ENCODE results near the gene CCDC85C. TPM values are rescaled to one million over a fixed set of nuclear protein-coding genes. Genes with fewer than 3 reads are reported as not detected.

Gene CCDC85C
- total RNA-seq, 1 donor = 2.9 TPM

- no peak for DNase-seq (ENCODE audit: low read depth)
- no peak overlapping the region for H3K4me3 ChIP-seq (ENCODE audit: low read depth, low read length)
- TF ChIP-seq CTCF (IDR thresholded peaks at IDR 0.05; ENCODE audit: insufficient read depth, low read length) = no peak
Observed at GRCh38 chr14:99554184-99554583, 49.8 kb downstream of the CCDC85C start.

DNA sequence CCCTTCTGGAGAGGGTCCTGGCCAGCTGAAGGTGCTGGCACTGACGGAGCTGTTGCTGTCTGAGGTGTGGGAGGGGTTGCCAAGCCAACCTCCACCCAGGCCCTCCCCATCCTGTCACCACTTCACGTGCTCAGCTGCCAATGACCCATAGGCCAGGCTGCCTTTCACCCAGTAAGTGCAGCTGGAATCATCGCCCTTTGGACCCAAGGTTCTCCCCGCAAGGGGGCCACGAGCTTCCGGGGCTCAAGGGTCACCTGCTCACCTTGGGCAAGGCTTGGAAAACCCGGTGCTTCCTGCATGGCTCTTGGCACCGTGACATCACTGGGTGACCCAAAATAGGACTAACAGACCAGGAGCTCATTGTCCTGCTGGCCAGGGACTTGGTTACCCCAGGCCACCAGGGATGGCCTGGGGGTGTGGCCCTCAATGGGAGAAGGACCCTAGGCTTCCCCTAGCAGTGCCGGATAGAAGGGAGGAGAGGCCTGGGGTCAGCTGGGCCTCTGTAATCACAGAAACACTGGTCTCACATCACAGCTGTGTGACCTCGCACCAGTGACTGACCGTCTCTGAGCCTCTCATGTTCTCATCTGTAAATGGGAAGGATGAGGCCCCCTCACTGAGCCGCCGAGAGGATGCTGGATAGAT is 51.3 kb downstream of the CCDC85C start:
- DNase-seq (ENCODE audit: low read depth) = no peak
- no peak for TF ChIP-seq CTCF (IDR thresholded peaks at IDR 0.05; ENCODE audit: insufficient read depth, low read length)

DNA sequence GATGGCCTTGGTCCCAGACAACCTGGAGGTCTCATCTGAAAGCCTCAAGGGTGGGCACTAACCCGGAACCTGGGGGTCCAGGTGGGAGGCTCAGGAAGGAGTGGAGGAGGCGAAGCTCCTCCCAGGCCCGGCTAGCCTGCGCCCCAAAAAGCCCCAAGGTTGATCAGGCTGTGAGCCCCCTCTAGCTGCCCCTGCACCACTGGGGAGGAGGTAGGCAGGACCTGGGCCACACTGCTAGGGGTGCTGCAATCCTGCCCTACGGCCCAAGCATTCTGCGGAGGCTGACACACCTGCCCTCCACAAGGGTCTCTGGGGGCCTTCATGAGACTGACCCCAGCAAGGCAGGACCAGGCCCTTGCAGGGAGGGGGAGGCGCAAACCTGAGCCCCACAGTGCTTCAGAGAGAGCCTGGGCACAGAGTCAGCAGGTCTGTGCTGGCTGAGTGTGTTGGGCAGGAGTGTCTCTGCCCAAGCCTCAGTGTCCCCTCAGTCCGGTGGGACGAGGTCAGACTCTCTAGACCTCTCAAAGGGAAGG is 51.9 kb downstream of the CCDC85C start:
- no peak for DNase-seq (ENCODE audit: low read depth)
- no peak for TF ChIP-seq CTCF (IDR thresholded peaks at IDR 0.05; ENCODE audit: insufficient read depth, low read length)

More for the DNA sequence above, 51.3 kb downstream of the CCDC85C start:
- no peak overlapping the region for H3K4me3 ChIP-seq (ENCODE audit: low read depth, low read length)

DNA sequence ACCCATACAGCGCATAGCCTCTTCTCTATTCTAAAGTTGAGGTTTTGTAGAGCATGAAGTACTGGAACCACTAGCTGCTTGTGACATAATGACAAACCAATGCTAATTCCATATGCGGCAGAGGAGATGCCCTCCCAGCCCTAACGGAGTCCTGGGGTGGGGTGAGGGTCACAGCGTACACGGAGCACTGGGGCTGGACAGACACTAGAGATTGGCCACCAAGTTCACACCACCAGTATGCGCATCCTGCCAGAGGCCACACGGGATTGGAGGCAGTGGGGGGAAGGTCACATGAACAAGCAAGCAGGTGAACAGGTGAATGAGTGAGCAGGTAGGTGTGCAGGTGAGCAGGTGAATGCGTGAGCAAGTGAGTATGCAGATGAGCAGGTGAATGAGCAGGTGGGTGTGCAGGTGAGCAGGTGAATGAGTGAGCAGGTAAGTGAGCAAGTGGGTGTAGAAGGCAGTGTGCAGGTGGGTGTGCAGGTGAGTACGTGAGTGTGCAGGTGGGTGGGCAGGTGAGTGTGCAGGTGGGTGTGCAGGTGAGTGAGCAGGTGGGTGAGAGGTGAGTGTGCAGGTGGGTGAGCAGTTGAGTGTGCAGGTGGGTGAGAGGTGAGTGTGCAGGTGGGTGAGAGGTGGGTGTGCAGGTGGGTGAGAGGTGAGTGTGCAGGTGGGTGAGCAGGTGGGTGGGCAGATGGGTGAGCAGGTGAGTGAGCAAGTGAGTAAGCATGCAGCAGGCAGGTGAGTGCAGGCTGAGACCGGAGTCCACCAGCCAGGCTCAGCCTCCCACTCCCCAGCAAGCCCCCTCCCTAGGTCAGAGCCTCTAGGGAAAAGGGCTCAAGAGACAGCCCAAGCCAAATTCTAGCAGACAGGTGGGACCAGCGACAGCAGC is 52.7 kb downstream of the CCDC85C start:
- DNase-seq (ENCODE audit: low read depth) = no peak
- H3K4me3 ChIP-seq (ENCODE audit: low read depth, low read length) = no peak overlapping the region
- no peak for TF ChIP-seq CTCF (IDR thresholded peaks at IDR 0.05; ENCODE audit: insufficient read depth, low read length)

More for the DNA sequence above, 51.9 kb downstream of the CCDC85C start:
- H3K4me3 ChIP-seq (ENCODE audit: low read depth, low read length) = no peak overlapping the region

DNA sequence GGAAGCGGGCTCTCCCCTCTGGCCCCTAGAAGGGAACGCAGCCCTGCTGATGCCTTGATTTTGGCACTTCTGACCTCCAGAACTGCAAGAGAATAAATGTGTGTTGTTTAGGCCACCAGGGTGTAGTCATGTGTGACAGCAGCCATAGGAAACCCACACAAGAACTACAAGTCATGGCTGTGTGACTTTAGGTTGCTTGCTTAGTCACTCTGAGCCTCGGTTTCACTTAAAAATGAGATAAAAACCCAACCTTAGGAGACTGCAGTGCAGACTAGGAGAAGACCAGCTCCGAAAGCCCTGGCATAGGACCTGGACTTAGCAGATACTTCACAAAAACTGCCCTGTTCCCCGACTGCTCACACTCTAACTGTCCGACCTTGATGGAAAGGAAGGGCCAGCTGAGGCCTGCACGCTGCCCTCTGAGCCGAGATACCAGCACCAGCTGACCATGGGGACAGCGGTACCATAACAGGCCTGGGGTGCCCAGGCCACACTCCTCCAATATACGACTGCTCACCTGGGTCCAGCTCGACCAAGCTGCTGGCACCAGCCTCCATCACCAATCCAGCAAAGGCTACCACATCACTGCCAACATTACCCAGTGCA is 53.5 kb downstream of the CCDC85C start:
- DNase-seq (ENCODE audit: low read depth) = no peak
- H3K4me3 ChIP-seq (ENCODE audit: low read depth, low read length) = no peak overlapping the region
- TF ChIP-seq CTCF (IDR thresholded peaks at IDR 0.05; ENCODE audit: insufficient read depth, low read length) = no peak

- no peak for TF ChIP-seq CTCF (IDR thresholded peaks at IDR 0.05; ENCODE audit: insufficient read depth, low read length)
- H3K4me3 ChIP-seq (ENCODE audit: low read depth, low read length) = no peak overlapping the region
- no peak for DNase-seq (ENCODE audit: low read depth)
Observed at GRCh38 chr14:99549684-99550083, 54.3 kb downstream of the CCDC85C start.
